ENCODE results near the gene PHF1. TPM values are rescaled to one million over a fixed set of nuclear protein-coding genes. Genes with fewer than 3 reads are reported as not detected.
"Not testable (repeated sequence)": the region's sequence is repeated elsewhere in the genome, so short reads cannot be mapped to it uniquely, and the experiment has no call there.

Gene PHF1
- total RNA-seq, 1 experiment from 2014 or later, result 12.6 TPM

DNA sequence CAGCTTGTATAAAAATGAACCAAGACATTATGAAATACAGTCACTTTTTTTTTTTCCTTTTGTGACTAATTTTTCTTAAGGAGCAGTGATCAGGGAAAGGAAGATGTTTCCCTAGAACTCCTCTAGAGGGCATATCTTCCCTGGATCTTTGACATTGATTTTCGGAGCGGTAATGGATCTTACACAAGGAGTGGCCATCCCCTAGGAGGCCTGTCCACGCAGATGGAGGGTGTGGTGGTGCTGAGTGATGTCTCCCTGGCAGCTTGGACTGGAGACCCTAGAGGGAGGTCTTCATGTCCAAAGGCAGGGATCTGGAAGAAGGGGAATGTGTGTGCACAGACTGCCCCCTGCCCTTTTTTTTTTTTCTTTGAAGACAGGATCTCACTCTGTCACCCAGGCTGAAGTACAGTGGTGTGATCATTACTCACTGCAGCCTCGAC is 26.2 kb upstream of the PHF1 start:
- no peaks in the 10 kb centered on the region for H3K36me3 ChIP-seq
- no peak overlapping the region for H3K4me3 ChIP-seq
- no peak for DNase-seq
- no peaks in the 10 kb centered on the region for H3K9me3 ChIP-seq
- H3K27me3 ChIP-seq, result no peaks in the 10 kb centered on the region

DNA sequence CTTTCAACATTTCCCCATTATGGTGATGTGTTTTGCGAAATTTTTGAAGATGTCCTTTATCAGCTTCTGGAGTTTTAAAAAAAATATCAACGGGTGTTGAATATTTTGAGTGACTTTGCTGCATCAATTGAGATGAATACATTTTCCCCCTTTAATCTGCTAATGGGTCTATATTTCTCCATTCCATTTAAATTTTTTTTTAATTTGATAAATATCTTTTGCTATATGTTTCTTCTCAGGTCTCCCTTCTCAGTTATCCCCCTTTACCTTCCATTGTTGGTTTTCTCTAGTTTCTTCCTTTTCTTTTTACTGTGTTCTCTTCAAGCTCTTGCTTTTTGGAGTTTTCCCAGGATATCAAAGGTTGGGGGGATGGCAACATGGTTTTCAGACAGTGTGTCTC is 20.6 kb upstream of the PHF1 start:
- Histone ChIP-seq H3K27me3 (no peaks in the 10 kb centered on the region), H3K9me3 (no peaks in the 10 kb centered on the region), H3K4me3 (no peak overlapping the region), H3K36me3 (peaks cover 8% of the 10 kb centered on the region)
- no peak for DNase-seq

DNA sequence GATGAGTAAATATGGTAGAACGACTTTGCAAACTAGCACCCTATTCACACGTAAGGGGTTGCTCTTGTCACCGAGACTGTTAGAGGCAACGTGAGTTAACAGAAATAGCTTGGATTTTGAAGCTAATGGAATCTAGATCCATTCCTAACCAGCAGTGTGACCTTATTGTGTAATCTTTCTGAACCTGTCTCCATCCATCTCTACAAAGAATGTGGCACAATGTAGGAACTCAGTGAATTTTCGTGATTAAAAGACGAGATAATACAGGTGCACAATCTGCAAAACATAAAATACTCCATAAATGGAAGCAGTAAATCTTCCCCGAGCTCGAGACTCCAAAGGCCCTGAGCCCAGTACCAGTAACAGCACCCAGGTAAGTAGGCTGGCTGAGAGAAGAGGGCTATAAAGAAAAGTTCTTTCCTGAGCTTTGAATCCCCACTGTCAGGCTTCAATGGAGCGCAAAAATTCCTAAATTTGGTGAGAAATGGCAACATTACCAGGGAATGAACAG is 20.0 kb upstream of the PHF1 start:
- Histone ChIP-seq H3K36me3 (peaks cover 8% of the 10 kb centered on the region), H3K4me3 (peak overlapping the region; percentile 20), H3K27me3 (no peaks in the 10 kb centered on the region), H3K9me3 (no peaks in the 10 kb centered on the region)
- no peak for DNase-seq

DNA sequence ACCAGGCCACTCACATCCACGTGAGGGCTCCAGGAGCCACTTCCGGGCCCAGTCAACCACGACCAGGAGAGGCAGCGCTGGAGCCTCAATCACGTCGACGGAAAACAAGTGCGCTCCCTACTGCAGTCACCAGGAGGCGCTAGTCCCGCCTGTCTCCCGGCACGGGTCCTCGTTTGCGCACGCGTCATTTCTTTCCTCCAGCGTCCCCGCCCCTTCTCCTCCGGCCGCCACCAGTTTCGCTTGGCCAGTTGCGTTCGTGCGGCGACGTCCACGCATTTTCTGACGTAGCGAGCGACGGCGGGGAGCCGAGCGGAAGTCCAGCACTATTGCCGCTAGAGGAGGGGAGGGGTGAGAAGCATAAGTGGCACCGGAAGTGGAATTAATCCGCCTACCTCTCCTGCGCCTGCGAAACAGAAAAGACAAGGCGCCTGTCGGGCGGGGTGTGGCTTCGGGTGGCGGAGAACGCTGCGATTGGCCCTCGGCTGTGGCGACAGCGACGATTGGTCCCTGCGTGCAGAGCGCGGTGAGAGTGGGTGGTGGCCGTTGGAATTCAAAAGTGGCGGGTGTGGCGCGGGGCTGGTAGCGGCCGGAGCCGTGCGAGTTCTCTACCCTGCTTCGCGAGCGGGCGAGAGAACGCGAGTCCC is 19.4 kb upstream of the PHF1 start, which contains the start of gene KIFC1:
KIFC1 (plus strand) TSS at position 546 of the 644 bp plus-strand sequence. CDS start 163 bp downstream, outside the sequence.
- no peaks in the 10 kb centered on the region for H3K9me3 ChIP-seq
- no peaks in the 10 kb centered on the region for H3K27me3 ChIP-seq
- peaks cover 8% of the 10 kb centered on the region for H3K36me3 ChIP-seq
- H3K4me3 ChIP-seq, result peak within 1 kb of the TSS; percentile 86
- DNase-seq, result peak; percentile 97

DNA sequence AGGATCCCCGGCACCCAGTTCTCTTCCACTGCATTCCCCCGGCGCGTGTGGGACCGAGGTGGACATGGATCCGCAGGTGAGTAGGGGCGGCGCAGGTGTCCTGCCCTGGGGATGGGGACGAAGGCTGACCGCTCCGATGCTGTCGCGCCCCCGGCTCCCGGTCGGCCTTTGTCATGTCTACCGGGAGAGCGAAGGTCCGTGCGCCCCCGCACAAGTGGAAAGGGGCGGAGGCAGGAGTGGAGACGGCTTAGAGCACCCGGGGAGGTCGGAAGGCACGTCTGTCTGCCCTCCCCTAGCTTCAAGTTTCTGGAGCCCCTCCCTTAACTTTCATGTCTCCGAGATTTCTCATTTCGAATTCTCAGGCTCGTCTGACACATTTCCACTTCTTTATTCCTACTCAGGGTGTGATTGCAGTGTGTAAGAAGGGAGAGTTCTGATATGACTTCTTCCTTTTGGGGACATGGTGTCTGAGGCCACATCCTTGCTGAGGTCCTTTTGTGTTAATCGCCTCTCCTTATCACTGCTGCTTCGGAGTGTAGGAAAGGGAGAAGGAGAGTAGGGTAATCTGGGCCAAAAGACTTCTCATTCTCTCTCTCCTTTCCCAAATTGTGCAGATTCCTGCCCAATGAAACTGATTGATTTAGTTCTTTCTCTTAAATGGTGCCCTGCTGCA is 18.8 kb upstream of the PHF1 start:
- H3K36me3 ChIP-seq, result peaks cover 8% of the 10 kb centered on the region
- no peaks in the 10 kb centered on the region for H3K9me3 ChIP-seq
- no peaks in the 10 kb centered on the region for H3K27me3 ChIP-seq
- H3K4me3 ChIP-seq, result peak overlapping the region; percentile 86
- peak; percentile 50 for DNase-seq

DNA sequence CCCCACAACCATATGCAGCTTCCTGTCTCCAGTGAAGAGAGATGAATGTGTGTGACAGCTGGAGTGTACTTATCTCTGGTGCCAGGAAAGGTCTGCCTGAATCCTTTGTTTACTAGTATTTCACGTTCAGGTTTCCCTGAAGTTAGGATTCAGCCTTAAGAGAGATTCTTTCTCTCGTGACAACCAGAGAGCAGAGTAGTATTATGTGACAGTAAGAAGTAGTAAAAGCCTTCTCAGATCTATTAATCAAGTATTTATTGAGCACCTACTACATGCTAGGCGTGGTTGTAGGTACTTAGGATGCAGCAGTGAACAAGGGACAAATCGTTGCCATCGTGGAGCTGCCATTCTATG is 18.2 kb upstream of the PHF1 start:
- DNase-seq, result no peak
- Histone ChIP-seq H3K4me3 (peak overlapping the region; percentile 86), H3K36me3 (peaks cover 8% of the 10 kb centered on the region), H3K9me3 (no peaks in the 10 kb centered on the region), H3K27me3 (no peaks in the 10 kb centered on the region)

DNA sequence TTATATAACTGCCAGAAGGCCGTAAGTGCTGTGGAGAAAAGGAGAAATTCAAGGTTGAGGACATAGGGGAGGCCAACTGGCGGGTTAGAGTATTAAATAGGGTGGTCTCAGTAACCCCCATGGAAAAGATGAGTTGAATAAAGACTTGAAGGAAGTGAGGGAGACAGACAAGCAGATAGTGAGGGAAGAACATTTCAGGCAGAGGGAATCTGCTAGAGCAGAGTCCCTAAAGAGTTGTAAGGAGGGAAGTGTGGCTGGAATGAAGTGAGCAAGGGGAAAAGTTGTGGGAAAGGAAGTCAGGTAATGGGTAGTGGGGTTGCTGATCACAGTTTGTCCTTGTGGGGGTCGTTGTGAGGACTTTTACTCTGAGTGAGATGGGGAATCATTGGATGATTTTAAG is 17.8 kb upstream of the PHF1 start:
- DNase-seq, result no peak
- Histone ChIP-seq H3K9me3 (no peaks in the 10 kb centered on the region), H3K4me3 (peak overlapping the region; percentile 86), H3K27me3 (no peaks in the 10 kb centered on the region), H3K36me3 (peaks cover 8% of the 10 kb centered on the region)

DNA sequence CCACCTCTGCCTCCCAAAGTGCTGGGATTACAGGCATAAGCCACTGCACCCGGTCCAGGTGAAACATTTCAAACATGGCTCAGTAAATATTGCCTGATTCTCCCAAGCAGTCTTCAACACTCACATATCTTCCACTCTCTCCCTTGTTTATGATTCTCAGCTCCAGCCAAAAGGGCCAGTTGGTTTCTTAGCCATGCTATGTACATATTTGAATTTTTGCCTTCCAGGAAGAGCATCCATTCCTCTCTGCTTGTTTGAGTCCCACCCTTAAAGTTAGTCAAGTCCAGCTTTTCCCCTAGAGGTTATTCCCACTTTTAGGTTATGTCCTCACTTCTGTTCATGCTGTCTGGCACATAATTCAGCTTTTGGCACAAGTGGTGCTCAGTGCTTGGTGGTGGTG is 13.3 kb upstream of the PHF1 start:
- H3K27me3 ChIP-seq, result no peaks in the 10 kb centered on the region
- no peak overlapping the region for H3K4me3 ChIP-seq
- H3K36me3 ChIP-seq, result peaks cover 20% of the 10 kb centered on the region
- DNase-seq, result no peak
- H3K9me3 ChIP-seq, result no peaks in the 10 kb centered on the region

DNA sequence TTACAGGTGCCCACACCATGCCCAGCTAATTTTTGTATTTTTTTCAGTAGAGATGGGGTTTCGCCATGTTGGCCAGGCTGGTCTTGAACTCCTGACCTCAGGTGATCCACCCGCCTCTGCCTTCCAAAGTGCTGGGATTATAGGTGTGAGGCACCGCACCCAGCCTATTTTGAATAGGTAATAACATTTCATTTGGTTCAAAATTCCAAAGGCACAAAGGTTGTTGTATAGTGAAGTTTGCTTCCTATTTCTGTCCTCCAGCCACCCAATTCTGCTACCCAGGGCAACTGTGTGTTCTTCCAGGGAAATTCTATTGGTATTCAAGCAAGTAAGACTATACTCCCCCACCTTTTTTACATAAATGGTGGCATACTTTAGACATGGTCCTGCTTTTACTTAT is 12.2 kb upstream of the PHF1 start:
- H3K4me3 ChIP-seq, H3K27me3 ChIP-seq, DNase-seq, H3K9me3 ChIP-seq: not testable (repeated sequence)
- peaks cover 24% of the 10 kb centered on the region for H3K36me3 ChIP-seq

DNA sequence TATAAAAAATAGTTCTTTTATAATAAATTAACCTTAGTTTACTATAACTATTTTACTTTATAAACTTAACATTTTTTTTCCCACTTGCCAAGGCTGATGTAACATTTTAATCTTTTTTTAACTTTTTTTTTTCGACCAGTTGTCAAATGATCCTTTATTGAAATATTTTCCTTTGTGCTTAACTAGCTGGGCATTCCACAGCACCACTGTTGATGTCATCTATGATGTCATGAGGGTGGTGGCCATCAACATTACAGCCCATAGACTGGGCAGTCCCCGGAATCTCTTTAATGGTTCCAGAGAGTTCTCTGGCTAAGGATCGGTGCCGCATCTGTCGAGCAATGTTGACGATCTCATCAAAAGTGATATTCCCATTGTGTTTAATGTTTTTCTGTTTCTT is 10.9 kb upstream of the PHF1 start:
- peaks cover 35% of the 10 kb centered on the region for H3K36me3 ChIP-seq
- not testable (repeated sequence) for H3K4me3 ChIP-seq, H3K9me3 ChIP-seq, DNase-seq, H3K27me3 ChIP-seq

DNA sequence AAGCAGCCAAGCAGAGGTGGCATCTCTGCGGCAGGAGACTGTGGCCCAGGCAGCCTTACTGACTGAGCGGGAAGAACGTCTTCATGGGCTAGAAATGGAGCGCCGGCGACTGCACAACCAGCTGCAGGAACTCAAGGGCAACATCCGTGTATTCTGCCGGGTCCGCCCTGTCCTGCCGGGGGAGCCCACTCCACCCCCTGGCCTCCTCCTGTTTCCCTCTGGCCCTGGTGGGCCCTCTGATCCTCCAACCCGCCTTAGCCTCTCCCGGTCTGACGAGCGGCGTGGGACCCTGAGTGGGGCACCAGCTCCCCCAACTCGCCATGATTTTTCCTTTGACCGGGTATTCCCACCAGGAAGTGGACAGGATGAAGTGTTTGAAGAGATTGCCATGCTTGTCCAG is 5.9 kb upstream of the PHF1 start:
- DNase-seq, result no peak
- H3K36me3 ChIP-seq, result peaks cover 29% of the 10 kb centered on the region

DNA sequence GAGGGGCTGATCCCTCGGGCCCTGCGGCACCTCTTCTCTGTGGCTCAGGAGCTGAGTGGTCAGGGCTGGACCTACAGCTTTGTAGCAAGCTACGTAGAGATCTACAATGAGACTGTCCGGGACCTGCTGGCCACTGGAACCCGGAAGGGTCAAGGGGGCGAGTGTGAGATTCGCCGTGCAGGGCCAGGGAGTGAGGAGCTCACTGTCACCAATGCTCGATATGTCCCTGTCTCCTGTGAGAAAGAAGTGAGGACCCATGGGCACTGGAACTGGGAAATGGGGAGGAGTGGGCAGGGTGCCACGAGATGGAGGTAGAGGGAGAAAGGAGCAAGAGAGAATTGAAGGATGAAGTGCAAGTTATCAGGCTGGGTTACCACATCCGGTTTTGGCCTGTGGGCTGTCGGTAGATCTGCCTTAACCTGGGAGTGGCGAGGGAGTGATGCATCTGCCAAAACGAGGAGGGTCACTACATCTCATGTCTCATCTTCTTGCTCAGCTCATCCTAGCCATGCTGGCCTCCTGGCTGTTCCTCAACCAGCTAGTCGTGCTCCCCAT is 5.4 kb upstream of the PHF1 start:
- H3K36me3 ChIP-seq, result peaks cover 29% of the 10 kb centered on the region
- H3K4me3 ChIP-seq, result no peak overlapping the region
- H3K27me3 ChIP-seq, result no peaks in the 10 kb centered on the region
- no peak for DNase-seq
- no peaks in the 10 kb centered on the region for H3K9me3 ChIP-seq

More for the DNA sequence above, 5.9 kb upstream of the PHF1 start:
- H3K9me3 ChIP-seq, result no peaks in the 10 kb centered on the region
- H3K27me3 ChIP-seq, result no peaks in the 10 kb centered on the region
- H3K4me3 ChIP-seq, result no peak overlapping the region

DNA sequence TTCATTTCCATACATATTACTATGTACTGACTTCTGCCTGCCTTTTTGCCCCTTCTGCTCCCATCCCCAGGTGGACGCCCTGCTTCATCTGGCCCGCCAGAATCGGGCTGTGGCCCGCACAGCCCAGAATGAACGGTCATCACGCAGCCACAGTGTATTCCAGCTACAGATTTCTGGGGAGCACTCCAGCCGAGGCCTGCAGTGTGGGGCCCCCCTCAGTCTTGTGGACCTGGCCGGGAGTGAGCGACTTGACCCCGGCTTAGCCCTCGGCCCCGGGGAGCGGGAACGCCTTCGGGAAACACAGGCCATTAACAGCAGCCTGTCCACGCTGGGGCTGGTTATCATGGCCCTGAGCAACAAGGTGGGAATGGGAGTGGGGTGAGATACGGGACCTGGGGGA is 4.7 kb upstream of the PHF1 start:
- Histone ChIP-seq H3K27me3 (no peaks in the 10 kb centered on the region), H3K9me3 (no peaks in the 10 kb centered on the region), H3K36me3 (peaks cover 26% of the 10 kb centered on the region), H3K4me3 (no peak overlapping the region)
- DNase-seq, result no peak

DNA sequence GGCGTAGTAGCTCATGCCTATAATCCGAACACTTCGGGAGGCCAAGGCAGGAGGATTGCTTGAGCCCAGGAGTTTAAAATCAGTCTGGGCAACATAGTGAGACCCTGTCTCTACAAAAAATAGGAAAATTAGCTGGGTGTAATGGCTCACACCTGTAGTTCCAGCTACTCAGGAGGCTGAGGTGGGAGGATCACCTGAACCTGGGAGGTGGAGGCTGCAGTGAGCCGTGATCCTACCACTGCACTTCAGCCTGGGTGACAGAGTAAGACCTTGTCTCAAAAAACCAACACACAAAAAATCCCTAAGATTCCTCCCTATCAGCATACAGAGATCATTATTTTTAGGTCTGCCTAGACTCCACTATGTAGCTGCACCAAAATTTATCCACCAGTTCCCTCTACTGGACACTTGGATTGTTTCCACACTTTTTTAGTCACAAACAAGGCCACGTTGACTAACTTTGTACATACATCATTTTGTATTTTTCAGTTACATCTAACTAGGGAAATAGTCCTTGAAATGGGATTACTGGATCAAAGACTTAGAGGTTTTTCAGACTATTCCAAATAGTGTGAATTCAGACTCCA is 3.6 kb upstream of the PHF1 start:
- Histone ChIP-seq H3K36me3 (peaks cover 24% of the 10 kb centered on the region), H3K4me3 (no peak overlapping the region), H3K27me3 (no peaks in the 10 kb centered on the region), H3K9me3 (no peaks in the 10 kb centered on the region)
- DNase-seq, result no peak

DNA sequence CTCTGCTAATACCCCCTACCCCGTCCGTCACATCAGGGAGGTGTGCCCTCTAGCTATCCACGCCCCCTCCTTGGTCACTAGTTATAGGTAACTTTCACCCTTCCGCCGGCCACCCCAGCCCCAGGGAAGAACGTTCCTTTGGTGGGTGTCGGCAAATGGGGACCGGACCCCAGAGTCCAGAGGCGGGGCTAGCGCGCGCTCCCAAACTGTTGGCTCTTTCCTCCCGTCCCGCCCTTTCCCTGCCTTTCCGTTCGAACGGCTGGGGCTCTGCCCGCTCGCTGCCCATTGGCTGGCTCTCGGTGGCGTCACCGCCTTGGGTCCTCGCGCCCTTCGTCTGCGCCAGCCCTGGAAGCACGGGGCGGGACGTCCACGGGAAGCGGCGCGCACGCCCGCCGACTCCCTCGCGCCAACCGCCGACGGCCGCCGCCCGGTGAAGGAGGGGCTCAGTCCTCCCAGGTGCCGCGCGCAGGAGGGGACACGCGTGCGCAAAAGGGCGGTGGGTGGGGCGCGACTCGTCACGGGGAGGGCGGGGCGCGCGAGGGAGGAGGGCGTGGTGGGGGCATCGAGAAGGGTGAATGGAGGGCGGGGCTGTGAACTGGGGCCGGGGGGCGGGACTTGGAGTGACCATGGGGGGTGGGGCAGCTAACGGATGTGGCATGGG is 634 bp upstream of the PHF1 start:
- Histone ChIP-seq H3K4me3 (peak overlapping the region; percentile 61), H3K27me3 (no peaks in the 10 kb centered on the region), H3K36me3 (peaks cover 9% of the 10 kb centered on the region), H3K9me3 (no peaks in the 10 kb centered on the region)
- peak; percentile 96 for DNase-seq

DNA sequence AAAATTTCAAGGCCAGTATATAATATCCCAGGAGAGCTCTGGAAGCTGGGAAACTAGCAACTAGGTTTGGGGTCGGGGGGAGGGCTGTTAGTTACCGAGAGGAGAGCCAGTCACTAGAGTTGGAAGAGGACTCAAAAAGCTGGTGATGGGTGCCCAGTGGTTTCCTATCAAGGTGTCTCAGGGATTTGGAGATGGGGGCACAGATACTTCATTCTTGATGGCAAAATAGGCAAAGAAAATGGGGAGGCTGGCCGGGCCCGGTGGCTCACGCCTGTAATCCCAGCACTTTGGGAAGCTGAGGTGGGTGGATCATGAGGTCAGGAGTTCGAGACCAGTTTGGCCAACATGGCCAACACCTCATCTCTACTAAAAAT is 805 bp downstream of the PHF1 start:
- Histone ChIP-seq H3K36me3 (peaks cover 15% of the 10 kb centered on the region), H3K4me3 (peak overlapping the region; percentile 61)
- no peak for DNase-seq

More for the DNA sequence above, 805 bp downstream of the PHF1 start:
- Histone ChIP-seq H3K27me3 (no peaks in the 10 kb centered on the region), H3K9me3 (no peaks in the 10 kb centered on the region)
